Hematopoietic multipotent progenitor cell treated with erythropoietin and hydrocortisone succinate and interleukin-3 and kit ligand, for 15 days (in vitro differentiated cells): ENCODE data around the gene CAPS.
"Not testable (repeated sequence)": the region's sequence is repeated elsewhere in the genome, so short reads cannot be mapped to it uniquely, and the experiment has no call there.

Source experiments
- DNase-seq: peaks from one replicate; pipeline ENCODE4 v3.0.0-alpha.2; 2015; ENCODE audit warnings: low spot score

The CAPS gene

DNA sequence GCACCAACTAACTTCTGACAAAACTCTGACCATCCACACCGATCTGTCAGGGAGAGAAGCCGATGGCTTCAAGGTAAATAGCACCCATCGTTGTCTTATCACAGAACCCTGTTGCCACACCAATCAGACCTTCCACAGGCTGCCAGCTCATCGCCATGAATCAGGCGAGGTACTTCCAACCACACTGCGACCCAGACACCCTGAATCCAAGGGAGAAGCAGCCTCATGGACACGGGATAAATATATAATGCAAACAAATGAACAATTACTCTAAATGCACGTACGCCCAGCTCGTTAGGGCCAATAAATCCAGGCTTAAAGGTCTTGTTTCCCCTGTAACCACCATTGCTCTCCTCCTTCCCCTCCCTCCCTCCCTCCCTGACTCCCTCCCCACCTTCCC lies 43.1 kb downstream of the CAPS start:
- no peak for DNase-seq

DNA sequence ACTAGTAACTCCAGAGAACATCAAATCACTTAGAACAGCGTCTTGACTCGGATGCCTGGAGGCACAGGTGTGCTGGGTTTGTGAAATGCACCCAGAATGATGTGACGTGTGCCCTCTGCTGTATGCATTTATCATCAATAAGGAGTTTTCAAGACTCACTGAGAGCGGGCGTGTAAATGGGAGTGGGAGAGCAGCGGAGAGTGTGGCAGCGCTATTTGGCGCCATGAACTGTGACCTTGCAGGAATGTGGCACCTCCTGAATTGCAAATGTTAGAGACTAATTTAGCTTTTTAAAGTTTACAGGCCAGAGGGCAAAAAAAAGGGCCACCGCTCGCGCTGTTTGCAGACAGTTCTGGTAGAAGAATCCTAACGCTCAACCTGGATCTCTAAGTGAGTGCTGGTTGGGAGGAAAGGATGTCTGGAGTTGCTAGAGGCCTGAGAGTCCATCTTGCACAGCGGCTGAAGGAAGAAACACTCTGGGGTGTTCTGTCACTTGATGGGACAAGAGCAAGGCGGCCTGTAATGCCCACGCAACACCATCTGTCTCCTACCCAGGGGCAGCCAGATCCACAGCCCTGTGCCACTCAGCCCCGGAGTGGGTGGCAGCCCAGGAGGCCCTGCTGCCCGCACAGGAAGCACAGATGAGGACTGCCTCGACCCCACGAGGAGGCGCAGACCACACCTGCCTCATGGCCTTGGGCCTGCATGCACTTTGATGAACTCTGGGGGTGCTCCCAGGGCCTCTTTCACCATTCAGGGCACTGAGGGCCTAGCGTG lies 44.2 kb downstream of the CAPS start:
- DNase-seq, result no peak

DNA sequence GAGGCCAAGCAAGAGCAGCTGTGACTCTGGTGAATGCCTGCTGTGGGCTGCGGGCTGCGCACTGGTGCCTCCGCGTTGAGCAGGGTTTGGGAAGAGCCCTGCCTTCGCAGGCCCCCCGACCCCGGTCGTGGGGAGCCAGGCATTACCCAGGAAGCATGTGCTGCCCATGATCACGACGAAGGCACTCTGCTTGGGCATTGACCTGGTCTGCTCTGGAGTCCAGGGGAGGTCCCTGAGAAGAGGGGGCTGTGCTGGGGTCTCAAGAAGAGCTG lies 44.7 kb downstream of the CAPS start:
- no peak for DNase-seq

DNA sequence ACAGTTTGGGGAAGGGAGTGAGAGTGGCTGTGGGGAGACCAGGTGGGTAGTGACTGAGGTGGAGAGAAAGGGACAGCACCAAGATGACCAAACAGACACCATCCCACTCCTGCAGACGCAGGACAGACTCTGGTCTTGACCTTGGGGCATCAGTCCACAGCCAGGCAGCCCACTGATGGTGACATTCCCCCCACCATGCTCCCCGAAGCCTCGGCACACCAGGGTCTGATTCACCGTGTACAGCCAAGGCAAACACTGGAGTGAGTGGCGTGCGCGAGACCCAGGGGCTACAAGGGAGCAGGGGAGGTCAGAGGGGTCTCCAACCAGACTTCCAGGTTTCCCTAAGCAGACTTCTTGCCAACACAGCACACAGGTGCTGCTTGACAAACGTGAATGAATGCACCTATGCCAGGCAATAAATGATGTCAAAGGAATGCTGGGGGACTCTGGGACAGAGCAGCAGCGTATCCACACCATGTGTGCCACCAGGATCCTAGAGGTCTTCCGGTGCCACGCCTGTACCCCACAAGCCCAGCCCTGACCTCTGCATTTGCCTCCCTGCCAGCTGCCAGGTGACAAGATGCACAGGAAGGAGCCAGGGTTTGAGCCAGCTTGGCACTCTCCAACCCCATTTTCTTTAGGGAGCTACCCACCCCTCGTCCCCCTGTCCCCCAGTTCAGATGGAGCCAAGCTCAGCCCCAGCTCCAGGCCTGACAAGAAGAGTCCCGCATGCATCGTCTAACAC lies 45.4 kb downstream of the CAPS start:
- DNase-seq, result no peak

DNA sequence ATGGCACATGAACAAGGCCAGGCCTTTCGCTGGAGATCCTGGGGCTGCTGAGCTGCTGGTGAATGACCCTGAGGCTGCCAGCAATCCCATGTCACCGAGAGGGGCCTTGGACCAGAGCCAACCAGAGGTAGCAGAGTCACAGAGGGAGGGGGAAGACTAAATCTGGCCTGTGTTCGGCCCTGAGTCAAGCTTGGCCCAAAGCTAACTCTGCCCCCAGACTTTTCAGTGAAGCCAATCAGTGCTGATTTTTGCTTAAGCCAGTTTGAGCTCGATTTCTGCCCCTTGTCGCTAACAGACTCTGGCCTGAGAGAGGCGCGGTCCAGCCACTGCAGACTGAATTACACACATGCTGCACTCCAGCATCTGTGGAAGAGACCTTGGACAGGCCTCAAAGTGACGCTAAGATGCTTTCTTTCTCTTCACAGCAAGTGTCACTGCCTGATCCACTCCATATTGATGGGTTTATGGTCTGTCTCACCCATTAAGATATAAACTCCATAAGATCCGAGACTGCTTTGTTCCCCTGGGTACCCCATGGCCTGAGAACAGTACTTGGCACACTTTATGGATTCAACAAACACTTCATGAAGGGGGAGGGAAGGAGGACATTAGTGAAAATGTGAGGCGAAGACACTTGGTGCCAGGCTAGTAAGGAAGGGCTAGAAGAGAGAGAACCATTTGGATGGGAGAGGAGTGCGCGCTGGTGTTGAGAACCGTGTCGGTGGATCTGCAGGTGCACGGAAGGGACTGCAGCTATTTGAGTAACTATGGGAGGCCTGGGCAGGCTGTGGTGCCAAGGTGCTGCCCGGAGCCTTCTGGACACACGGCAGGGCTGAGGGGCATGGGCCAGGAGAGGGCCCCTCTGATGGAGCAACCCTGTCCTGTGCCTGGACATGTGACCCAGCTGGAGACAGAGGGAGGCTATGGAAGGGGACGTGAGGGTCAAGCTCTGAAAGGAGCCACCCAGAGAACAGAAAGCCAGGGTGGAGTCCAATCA lies 46.2 kb downstream of the CAPS start:
- DNase-seq, result no peak

DNA sequence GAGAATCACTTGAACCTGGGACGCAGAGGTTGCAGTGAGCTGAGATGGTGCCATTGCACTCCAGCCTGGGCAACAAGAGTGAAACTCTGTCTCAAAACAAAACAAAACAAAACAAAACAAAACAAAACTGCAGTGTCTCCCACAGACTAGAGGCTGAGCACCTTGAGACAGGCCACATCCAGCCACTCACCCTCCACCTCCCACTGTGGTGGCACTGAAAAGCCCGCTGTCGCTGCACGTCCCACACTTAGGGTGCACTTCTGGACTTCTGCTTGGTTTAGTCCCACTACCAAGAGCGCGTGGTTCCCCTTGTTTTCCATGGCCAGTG lies 47.6 kb downstream of the CAPS start:
- not testable (repeated sequence) for DNase-seq

DNA sequence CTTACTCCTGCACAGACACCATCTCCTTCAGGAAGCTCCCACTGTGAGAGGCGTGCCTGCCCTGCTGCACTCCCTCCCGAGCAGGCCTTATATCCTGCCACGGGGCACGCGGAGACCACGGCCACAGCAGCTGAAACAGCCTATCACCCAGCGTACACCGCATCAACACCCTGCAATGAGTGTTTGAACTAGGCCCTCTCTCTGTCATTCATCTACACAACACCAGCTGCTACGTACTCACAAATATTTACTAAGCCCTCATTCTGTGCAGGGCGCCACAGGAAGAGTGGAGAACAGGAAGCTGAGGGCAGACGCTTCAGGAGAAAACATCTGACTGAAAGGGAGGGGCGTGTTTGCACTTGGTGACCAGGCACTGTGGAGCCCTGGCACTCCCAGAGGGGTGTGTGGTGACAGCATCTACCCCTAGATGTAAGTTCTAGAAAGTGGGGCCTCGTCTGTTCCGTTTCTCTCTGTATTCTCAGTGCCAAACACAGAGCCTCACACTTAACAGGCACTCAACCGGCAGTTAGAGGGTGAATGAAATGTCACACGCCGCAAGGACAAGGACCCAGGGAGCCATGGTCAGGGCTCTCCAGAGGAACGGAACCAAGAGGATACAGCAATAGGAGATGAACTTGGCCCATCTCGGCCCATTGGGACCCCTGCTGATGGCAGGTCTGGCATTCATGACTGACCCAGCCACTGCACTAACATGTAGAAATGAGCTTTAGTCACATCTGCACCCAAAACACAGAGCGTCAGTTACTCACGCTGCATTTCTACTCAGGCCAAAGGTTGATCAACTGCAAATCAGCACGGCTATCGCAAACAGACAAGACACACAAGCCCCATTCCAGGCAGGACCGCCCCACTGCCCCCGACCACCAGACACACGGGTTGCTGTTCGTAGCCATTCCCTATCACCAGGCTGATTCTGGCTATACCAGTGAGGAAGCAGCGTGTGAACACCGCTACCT lies 48.2 kb downstream of the CAPS start:
- DNase-seq, result no peak

DNA sequence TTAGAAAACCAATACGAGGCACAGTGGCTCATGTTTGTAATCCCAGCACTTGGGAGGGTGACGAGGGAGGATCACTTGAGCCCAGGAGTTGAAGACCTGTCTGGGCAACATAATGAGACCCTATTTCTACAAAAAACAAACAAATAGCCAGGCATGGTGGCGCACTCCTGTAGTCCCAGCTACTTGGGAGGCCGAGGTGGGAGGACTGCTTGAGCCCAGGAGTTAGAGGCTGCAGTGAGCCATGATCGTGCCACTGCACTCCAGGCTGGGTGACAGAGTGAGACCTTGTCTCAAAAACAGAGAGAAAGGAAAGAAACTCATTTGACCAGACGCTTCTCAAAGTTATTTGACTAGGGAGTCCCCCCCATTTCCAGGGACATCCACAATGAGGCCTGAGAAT lies 49.2 kb downstream of the CAPS start:
- not testable (repeated sequence) for DNase-seq

DNA sequence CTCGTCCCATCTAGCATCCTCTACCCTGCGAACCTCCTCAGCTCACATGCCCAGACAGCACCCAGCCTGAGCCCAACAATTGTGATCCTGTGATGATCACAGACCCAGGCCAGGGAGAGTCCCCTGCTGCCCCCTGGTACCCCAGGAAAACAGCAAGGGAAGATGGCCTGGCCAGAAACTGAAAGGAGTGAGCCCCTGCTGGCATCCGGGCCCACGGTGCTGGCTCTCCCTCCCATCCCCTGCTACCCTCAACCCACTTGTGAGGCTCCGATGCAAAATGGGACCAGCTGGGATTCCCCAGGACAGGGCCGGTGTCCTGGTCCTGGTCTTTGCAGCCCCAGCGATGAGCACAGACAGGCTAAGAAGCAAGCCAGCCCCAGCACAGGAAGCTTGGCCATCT lies 49.8 kb downstream of the CAPS start:
- DNase-seq, result no peak

DNA sequence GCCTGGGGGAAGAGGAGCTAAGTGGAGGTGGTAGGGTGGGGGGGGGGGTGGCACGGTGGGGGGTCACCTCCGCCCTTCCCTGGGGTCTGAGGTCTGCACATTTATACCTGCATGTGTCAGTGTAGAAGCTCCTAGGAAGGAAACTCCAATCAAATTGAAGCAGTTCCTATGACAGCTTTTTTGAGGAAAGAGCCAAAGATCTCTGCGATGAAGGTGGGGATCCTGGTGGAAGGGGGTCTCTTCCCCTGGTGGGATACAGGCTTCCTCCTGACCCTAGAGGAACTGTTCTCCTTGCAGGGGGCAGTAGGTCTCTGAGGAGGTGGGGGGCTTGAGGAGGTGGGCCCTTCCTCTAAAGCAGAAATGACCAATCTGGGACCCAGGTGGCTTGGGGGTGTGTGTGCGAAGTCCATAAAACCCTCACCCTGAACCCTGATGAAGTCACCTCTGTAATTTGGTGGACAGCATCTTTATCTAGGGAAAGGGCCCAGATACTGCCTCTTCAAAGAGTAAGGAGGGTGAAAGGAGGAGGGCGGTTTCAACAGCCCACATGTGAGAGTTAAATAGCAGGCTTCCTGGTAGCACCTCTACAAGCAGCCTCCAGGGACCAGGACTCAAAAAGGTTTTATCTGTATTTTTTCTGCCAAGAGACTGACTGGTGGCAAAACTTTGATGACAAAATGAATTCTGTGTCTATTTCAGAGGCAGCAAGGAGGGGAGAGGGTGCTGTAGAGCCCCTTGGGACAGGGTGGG lies 50.9 kb downstream of the CAPS start:
- no peak for DNase-seq
